GM15510 (cell line): Measurements from ENCODE around the gene DPF3.

ENCODE experiments used
- POLR2A ChIP-seq: IDR thresholded peaks from 3 replicates; pipeline ENCODE4 v1.6.1; 2011; ENCODE audit warnings: borderline replicate concordance; ENCODE audit not compliant: insufficient read length; ENCODE audit errors: extremely low read depth

The DPF3 gene

DNA sequence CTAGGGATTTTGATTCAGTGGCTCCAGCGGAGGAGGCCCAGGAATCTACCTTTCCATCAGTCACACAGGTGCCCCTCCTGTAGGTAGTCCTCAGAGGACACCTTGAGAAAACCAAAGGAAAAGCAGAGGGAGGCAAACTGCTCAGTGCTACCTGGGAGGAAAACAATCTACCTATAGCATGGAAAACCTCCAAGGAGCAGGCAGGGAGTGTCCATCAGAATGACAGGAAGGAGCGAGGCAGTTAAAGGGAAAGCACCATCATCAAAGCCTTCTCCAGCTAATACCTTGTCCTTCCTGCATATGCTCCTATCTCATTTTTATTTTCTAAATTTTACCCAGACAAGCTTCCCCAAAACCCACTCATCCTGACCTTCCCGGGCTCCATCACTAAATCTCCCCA is 25.4 kb downstream of the DPF3 start:
- TF ChIP-seq POLR2A: no peak

DNA sequence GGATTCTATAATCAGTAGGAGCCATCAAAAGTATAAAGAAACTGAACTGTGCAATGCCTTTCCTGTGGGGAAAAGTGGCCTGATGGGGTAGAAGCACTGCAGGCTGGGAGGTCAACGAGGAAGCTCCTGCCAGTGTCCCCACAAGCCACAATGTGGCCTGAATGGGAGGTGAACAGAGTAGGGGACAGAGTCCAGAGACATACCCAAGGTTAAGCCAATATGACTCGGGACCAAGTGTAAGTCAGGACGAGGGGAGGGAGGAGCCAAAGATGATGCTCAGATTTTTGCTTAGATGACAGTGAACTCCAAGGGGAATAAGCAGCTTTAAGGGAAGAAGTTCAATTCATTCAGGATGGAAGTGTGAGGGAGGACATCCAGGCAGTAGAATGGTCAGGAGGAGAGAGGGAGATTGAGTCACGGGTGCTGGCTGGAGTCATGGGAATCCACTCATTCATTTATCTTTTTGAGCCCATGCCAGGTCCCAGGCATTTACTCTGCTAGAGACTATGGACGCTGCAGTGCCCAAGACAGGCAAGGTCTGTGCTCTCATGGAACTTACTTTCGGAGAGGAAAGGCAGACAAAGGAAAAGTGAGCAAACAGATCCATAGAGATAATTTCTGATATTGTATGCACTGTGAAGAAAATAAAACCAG is 29.1 kb downstream of the DPF3 start:
- TF ChIP-seq POLR2A: no peak

DNA sequence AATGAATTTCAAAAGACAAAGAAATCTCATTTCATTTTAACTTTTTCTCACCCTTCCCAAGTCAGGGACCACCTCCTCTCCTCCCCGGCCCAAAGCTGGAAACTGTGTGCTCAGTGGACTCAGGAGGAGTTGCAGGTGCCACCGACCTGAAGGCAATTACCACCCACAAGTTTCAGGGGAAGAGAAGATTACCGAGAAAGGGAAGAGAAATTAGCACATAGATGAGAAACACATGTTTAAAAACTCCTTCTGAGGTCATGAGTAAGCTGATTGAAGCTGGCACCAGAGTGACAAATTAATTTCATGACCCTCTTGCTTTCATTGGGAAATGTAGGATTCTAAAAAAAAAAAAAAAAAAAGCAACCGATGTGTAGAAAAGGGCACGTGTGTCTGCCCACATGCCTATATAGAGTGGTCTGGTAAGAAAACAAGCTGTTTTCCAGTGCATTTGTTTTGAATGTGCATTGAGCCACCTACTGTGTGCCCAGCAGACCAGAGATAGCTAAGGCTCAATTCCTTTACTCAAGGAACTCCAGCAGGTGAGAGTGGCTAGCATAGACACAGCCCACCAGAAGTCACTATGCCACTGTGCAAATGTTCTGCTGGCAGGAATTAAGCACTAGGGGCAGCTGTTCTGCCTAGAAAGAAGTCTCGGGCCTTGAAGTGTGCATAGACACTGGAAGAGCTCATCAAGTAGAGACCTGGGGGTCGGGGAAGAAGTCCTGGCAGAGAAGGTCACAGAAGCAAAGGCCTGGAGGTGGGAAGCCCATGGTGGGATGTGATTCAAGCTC is 30.5 kb downstream of the DPF3 start:
- no peak for TF ChIP-seq POLR2A

DNA sequence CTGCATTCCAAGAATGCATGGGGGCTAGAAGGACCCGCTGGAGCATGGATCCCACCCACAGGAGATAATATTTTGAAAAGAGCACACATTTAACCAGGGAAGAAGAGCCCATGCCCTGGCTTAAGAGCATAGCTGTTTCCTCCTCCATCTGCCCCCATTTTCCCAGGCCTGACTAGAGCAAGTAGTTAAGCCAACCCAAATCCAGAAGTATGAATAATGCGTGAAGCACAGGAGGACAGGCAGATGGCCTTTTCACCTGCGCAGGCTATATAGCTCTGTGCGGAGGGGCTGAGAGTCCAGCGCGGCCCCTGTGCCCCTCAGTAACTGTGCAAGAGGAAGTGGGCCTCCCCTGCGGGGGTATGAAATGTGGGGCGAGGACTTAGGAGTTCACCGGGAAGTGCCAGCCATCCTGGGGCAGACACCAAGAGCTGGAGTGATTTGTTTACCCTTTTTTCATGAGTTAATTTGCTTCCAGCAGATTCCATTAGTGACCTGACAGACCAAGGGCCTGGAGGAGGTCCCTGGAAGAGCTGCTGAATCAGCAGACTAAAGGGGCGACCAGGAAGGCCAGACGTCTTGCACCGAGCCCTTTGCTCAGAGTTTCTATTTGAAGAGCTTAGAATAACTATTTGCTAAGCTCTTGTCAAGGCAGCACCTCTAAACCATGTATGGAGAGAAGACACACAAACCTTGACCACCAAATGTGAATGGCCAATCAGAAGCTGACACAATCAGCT is 37.2 kb downstream of the DPF3 start:
- TF ChIP-seq POLR2A: no peak

DNA sequence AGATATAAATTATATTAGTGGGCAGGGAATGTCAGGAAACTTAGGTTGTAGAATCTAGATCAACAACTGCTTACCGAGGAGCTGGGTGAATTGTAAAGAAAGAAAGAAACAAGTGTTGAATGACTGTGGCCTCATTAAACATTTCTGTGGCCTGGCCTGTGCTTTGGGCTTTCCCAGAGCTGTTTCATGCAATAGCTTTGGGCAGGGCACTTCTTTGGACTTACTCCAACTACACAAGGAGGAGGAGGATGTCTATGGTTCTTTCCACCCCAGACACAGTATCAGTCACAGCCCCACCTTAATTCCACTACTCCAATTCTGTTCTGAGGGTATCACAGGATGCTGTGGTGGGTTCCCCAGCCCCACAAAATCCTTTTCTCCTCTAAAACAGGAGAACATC is 38.0 kb downstream of the DPF3 start:
- no peak for TF ChIP-seq POLR2A

DNA sequence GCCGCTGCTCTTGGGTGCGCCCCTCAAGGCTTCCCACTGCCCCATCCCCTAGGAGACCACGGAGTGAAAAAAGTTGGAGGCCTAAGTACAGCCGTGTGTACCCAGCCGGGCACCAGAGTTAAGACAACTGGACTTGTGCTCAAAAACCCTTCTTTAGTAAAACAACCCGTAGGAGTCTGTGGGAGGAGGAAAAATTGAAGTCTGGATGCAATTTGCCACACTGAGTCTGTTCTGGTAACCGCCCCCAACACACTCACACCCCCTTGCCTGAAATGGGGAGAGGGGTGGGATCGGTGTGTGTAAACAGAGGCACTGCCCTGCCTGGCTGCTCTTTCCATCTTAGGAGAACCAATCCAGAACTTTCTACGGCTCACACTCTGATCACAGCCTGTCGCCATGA is 41.7 kb downstream of the DPF3 start:
- TF ChIP-seq POLR2A: no peak

DNA sequence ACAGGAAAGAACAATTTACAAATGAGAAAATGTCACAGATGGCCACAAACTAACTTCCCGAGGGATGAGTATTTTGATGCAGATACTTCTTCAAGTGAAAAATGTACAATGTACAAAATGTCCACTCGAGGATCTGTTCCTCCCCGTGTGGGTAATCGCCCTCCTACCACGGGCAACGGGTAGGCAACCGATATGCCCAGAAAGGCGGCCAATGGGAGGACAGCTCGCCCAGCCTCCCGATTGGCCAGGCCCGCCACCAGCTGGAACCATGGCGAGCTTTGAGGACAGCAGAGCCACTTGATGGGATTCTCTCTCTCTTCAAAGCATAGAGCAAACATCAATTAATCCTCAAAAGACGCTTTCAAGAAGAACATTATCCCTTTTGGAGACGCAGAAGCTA is 42.3 kb downstream of the DPF3 start:
- no peak for TF ChIP-seq POLR2A

DNA sequence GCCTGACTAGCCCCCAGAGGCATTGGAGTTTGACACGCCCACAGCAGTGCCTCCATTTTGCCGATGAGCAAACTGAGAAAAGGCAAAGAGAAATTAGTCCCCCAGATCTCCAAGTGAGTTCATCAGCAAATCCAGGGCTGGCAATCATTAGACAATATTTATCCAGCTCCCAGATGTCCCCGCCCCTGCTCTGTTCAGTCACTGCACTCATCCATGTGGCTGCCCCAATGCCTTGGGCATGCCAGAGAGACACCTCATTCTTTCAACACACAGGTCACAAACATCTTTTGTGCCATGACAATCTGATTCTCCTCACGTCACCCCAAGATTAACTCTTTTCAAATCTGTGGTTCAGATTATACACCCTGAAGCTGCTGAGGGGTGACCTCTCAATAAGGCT is 43.5 kb downstream of the DPF3 start:
- no peak for TF ChIP-seq POLR2A

DNA sequence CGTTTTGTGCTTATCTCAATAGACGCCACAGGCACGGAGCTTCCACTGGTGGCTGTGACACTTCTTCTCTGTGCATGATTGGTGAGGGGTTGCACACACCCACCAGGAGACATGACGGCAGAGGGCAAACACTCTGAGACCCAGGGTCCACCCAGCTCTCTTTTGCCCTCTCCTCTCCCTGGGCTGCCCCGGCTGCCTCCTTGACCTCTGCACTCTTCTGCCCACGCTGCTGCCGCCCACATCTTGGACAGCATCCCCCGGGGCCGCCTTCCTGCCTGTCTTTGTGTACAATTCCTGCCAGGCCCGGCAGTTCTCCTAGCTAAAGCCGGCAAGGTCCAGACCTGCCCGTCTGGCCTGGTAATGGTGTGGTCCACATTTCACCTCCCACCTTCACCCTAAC is 44.7 kb downstream of the DPF3 start:
- TF ChIP-seq POLR2A: no peak

DNA sequence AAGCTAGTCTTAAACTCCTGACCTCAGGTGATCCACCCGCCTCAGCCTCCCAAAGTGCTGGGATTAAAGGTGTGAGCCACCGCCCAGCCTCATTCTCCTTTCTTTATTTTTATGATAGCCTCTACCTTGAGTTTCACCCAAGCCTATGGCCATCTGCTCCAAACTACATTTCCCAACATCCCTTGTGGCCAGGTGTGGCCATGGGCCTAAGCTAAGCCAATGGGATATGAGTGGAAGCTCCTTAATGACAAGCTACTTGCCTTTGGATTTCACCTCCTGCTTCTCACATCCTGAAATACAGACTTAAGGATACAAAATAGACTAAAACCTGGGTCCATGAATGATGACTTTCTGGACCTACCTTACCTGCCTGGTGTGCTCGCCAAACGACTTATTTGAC is 46.2 kb downstream of the DPF3 start:
- TF ChIP-seq POLR2A: no peak

DNA sequence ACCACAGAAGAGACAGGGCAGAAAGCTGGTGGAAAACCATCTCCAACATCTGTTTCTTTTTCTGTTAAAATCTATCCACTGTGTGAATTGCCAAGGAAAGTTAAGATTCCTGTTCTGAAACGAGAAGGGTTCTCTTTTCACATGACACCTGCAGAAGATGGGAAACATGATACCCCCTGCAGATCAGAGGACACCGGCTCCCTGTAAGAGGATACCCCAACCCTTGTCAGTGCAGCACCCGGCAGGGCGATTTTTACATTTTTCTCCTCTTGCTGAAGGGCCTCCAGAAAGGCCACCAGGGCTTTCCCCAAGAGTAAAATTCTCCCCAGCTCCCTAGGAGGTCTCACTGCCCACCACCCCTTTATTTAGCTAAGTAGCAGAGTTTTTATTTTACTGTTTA is 48.2 kb downstream of the DPF3 start:
- no peak for TF ChIP-seq POLR2A

DNA sequence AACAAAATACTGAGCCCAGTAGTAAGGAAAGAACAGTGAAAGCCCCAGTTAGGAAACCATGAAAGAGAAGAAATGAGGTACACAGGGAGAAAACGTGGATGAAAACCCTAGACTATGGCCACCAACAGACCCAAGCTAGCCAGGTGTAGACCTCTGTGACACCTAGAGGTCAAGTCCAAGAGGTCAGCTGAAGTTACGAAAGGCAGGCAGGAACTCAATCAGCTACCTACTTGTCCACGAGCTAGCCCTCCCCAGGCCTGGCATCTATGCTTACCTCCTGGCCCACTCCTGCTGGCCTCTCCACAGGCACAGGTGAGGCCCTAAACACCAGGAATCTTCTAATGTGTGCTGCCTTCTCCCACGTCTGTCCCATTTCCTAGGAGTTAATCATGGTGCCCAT is 48.7 kb downstream of the DPF3 start:
- TF ChIP-seq POLR2A: no peak

DNA sequence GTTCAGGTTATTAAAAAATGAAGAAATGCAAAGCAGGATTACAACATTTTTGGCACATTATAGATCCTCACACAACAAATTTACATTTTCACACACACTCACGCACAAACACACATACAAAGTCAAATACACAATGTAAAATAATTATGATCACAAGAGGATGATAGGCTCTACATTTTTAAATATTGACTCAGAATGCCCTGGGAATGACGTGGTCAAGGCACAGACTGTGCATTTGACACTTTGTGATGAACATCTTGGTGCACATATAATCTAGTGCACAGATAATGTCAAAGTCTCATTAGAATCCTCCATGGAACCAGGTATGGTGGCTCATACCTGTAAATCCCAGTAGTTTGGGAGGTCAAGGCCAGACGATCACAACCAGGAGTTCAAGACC is 49.4 kb downstream of the DPF3 start:
- TF ChIP-seq POLR2A: no peak

DNA sequence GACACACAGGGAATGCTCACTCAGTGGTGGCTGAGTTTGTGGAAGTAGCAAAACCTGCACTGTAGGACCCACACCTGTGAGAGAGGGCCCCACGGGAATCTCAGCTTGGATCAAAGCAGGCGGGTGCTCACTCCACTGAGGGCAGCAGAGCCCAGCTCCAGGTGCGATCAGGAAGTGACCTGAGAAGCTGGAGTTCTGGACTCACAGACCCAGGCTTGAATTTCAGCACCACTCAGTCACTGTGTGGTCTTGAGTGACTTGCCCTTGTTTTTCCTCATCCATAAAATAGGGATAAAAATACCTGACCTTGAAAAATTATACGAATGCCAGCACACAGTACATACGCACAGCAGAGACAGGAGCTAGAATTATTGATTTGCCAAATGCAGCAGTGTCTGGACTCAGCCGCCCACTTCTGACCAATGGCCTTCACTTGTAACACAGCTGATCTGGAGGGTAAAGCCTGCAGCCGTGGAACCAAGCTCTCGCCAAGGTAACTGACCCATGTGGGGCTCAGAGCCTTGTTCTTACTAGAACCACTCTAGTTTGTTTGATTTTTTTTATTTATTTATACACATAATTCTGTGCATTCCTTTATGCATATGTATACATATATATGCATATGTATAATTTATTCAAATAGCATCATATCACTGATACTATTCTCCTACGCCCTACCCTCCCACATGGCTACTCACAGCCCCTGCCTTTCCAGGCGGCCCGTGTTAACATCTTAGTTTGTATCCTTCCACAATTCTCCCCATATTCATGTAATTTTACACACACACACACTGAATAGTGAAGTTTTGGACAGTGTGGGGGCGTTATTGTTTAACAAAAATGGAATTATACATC is 53.9 kb downstream of the DPF3 start:
- no peak for TF ChIP-seq POLR2A

DNA sequence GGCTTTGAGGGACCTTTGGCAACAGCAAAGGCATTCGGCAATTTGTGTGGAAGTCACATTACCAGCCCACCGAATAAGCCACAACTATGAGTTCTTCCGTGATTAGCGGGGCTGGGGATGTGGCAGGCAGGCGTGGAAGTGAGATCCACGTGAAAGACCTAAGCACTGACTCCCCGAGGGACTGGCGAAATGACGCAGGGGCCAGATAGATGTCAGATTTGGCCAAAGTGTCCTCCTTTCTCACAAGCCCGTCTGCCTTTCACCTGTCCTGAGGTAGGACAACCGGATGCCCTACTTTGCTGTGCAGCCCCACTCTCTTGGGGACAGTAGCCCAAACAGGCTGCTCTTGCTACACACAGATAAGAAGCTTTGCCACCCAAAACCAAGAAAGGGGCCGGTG is 54.5 kb downstream of the DPF3 start:
- TF ChIP-seq POLR2A: no peak

DNA sequence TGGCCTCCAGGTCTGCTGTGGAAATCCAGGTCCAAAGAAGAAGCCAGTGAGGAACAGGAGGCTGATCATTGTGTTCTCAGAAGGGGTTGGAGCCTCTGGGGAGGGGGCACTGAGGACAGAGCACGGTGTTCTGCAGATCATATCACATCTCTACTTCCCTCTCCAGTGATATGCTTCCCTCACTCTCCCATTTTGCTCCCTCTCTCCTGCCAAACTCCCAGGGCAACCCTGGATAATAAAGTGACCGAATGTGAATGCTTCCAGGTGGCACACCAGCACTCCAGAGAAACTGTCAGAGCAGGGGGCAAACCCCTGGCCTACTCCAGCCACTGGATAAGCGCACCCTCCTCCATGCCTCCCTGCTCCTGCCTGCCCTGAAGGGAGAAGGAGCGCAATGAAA is 57.8 kb downstream of the DPF3 start:
- TF ChIP-seq POLR2A: no peak

DNA sequence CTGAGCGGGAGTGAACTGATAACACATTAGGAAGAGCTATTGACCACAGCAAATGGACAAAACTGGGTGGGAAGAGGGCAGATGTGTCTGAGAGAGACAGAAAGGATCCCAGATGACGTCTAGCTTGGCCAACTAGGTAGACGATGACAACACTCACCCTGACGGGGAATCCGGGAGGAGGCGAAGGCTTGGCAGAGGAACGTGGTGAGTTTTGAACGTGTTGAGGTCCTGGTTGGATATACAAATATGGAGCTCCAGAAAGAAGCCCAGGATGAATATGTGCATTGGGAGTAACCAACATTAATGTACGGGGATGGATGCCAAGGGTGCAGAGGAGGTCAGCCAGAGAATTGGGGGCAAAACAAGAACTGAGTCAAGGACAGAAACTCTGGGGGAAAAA is 60.7 kb downstream of the DPF3 start:
- TF ChIP-seq POLR2A: no peak
